ENCODE data around the gene RCN1.

Gene RCN1

DNA sequence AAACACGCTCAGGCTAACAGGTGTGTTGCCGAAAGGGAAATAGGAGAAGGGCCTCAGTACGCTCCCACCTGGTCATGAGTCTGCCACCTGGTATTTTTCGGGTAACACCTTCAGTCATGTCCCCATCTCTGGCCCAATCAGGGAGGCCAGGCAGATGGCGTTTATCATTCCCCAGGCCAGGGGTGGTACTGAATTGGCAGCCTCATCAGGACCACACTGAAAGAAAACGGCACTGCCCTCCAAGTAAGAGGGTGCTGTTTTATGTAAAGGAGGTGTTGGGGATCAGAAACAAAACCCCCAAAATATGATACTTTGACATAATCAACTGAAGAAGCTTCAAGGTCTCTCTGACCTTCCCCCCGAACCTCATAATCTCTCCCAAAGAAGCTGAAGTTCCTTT is 58.9 kb downstream of the RCN1 start:
- no peak overlapping the region for H3K4me3 ChIP-seq (replicated peaks; ENCODE audit: insufficient read depth, low read length)
- no peak overlapping the region for H3K27ac ChIP-seq (replicated peaks)
- no peaks in the 10 kb centered on the region for H3K27me3 ChIP-seq (ENCODE audit: insufficient read depth, poor library complexity, severe bottlenecking)
- TF ChIP-seq, protein P1, sequence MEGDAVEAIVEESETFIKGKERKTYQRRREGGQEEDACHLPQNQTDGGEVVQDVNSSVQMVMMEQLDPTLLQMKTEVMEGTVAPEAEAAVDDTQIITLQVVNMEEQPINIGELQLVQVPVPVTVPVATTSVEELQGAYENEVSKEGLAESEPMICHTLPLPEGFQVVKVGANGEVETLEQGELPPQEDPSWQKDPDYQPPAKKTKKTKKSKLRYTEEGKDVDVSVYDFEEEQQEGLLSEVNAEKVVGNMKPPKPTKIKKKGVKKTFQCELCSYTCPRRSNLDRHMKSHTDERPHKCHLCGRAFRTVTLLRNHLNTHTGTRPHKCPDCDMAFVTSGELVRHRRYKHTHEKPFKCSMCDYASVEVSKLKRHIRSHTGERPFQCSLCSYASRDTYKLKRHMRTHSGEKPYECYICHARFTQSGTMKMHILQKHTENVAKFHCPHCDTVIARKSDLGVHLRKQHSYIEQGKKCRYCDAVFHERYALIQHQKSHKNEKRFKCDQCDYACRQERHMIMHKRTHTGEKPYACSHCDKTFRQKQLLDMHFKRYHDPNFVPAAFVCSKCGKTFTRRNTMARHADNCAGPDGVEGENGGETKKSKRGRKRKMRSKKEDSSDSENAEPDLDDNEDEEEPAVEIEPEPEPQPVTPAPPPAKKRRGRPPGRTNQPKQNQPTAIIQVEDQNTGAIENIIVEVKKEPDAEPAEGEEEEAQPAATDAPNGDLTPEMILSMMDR (IDR thresholded peaks at IDR 0.05; ENCODE audit: insufficient read depth, low read length): no peak
- TF ChIP-seq, protein P2, sequence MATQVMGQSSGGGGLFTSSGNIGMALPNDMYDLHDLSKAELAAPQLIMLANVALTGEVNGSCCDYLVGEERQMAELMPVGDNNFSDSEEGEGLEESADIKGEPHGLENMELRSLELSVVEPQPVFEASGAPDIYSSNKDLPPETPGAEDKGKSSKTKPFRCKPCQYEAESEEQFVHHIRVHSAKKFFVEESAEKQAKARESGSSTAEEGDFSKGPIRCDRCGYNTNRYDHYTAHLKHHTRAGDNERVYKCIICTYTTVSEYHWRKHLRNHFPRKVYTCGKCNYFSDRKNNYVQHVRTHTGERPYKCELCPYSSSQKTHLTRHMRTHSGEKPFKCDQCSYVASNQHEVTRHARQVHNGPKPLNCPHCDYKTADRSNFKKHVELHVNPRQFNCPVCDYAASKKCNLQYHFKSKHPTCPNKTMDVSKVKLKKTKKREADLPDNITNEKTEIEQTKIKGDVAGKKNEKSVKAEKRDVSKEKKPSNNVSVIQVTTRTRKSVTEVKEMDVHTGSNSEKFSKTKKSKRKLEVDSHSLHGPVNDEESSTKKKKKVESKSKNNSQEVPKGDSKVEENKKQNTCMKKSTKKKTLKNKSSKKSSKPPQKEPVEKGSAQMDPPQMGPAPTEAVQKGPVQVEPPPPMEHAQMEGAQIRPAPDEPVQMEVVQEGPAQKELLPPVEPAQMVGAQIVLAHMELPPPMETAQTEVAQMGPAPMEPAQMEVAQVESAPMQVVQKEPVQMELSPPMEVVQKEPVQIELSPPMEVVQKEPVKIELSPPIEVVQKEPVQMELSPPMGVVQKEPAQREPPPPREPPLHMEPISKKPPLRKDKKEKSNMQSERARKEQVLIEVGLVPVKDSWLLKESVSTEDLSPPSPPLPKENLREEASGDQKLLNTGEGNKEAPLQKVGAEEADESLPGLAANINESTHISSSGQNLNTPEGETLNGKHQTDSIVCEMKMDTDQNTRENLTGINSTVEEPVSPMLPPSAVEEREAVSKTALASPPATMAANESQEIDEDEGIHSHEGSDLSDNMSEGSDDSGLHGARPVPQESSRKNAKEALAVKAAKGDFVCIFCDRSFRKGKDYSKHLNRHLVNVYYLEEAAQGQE (IDR thresholded peaks at IDR 0.05; ENCODE audit: insufficient replicate concordance, low read depth): no peak
- TF ChIP-seq GABPA (IDR thresholded peaks at IDR 0.05; ENCODE audit: low read depth) (no peak), SPI1 (IDR thresholded peaks at IDR 0.05; ENCODE audit: borderline replicate concordance, low read depth) (no peak), POLR2AphosphoS5 (IDR thresholded peaks at IDR 0.05; ENCODE audit: low read depth) (no peak)
- no peak for DNase-seq (ENCODE audit: low read depth in 1 of 2, low spot score in 1 of 2)

DNA sequence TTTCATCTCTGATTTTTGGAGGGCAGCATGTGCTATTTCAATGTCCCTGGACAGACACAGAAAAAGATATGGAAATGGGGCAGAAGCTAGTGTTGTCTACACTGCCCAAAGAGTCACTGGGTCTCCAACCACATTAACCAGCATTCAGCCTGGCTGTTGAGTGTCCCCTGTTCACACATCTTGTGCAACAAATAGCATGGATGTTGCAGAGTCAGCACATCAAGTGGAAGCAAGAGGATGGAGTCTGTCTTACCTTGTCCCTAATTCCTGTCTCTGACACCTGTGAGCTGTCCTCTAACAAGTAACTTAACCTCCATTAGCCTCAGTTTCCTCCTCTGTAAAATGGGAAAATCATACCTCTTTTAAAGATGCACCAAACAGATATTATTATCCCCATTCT is 60.2 kb downstream of the RCN1 start:
- no peak for DNase-seq (ENCODE audit: low read depth in 1 of 2, low spot score in 1 of 2)
- Histone ChIP-seq H3K27ac (replicated peaks) (no peak overlapping the region), H3K27me3 (ENCODE audit: insufficient read depth, poor library complexity, severe bottlenecking) (no peaks in the 10 kb centered on the region), H3K4me3 (replicated peaks; ENCODE audit: insufficient read depth, low read length) (no peak overlapping the region)
- TF ChIP-seq POLR2AphosphoS5 (IDR thresholded peaks at IDR 0.05; ENCODE audit: low read depth) (no peak), SPI1 (IDR thresholded peaks at IDR 0.05; ENCODE audit: borderline replicate concordance, low read depth) (no peak), GABPA (IDR thresholded peaks at IDR 0.05; ENCODE audit: low read depth) (no peak)
- TF ChIP-seq, protein P2 (IDR thresholded peaks at IDR 0.05; ENCODE audit: insufficient replicate concordance, low read depth): no peak
- TF ChIP-seq, protein P1 (IDR thresholded peaks at IDR 0.05; ENCODE audit: insufficient read depth, low read length): no peak

DNA sequence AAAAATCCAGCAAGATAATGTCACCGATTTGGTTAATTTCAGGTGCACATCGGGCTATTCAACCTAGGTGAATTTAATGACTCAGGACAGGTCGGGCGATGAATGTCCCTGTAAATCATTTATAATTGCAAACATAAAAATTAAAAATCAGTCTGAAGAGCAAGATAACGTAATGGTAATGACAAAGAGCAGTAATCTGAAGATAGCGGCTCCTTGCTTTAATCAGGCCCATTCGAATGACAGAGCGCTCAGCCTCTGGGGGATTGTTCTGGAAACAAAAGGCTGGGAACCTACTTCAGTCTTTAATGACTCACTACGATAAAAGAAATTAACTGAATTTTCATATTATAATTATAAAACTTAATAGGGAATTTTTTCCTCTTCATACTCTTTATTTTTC is 61.3 kb downstream of the RCN1 start:
- H3K4me3 ChIP-seq (replicated peaks; ENCODE audit: insufficient read depth, low read length): no peak overlapping the region
- no peak overlapping the region for H3K27ac ChIP-seq (replicated peaks)
- TF ChIP-seq POLR2AphosphoS5 (IDR thresholded peaks at IDR 0.05; ENCODE audit: low read depth) (no peak), SPI1 (IDR thresholded peaks at IDR 0.05; ENCODE audit: borderline replicate concordance, low read depth) (no peak), GABPA (IDR thresholded peaks at IDR 0.05; ENCODE audit: low read depth) (no peak)
- TF ChIP-seq, protein P2 (IDR thresholded peaks at IDR 0.05; ENCODE audit: insufficient replicate concordance, low read depth): no peak
- TF ChIP-seq, protein P1 (IDR thresholded peaks at IDR 0.05; ENCODE audit: insufficient read depth, low read length): no peak
- no peaks in the 10 kb centered on the region for H3K27me3 ChIP-seq (ENCODE audit: insufficient read depth, poor library complexity, severe bottlenecking)
- no peak for DNase-seq (ENCODE audit: low read depth in 1 of 2, low spot score in 1 of 2)
